Sigmoid colon (tissue), 7 donors: ENCODE measurements around the gene ATP6V1C2. TPM values are rescaled to one million over a fixed set of nuclear protein-coding genes. Genes with fewer than 3 reads are reported as not detected.

Source experiments
- DNase-seq: peaks from one replicate; pipeline ENCODE4 v3.0.0-alpha.2; 2019
- H3K27ac ChIP-seq, 4 donors: fragments of 200-600 bp; sonication (generic); one replicate each; pipeline ENCODE4 v1.5.1; 2016 to 2019; ENCODE audit warnings: mild to moderate bottlenecking in 1 of 4
- H3K27me3 ChIP-seq, 3 donors: fragments of 200-600 bp; sonication (generic); one replicate each; pipeline ENCODE4 v1.5.1; 2019; ENCODE audit warnings: mild to moderate bottlenecking in 1 of 3
- H3K36me3 ChIP-seq, 4 donors: fragments of 200-600 bp; sonication (generic); one replicate each; pipeline ENCODE4 v1.5.1; 2016 to 2019
- H3K4me1 ChIP-seq, 4 donors: fragments of 200-600 bp; sonication (generic); one replicate each; pipeline ENCODE4 v1.5.1; 2017 to 2019
- H3K4me3 ChIP-seq, 4 donors: fragments of 200-600 bp; sonication (generic); one replicate each; pipeline ENCODE4 v1.5.1; 2017 to 2019; ENCODE audit warnings: mild to moderate bottlenecking in 2 of 4, moderate library complexity in 1 of 4
- H3K9me3 ChIP-seq, 4 donors: fragments of 200-600 bp in 3 of 4; sonication (generic) in 3 of 4; one replicate each; pipeline versions ENCODE4 v1.5.1 to v1.6.1; 2013 to 2019
- CTCF ChIP-seq, 4 experiments: fragments of 450-650 bp in 3 of 4; fragments of 200-600 bp in 1 of 4; IDR thresholded peaks; one replicate each; pipeline ENCODE4 v1.5.1; 2016 to 2019; ENCODE audit warnings: antibody characterized with exemption in 4 of 4, mild to moderate bottlenecking in 3 of 4, moderate library complexity in 2 of 4
- EP300 ChIP-seq, 4 donors: sonication (generic); formaldehyde crosslinking; IDR thresholded peaks; one replicate each; pipeline ENCODE4 v1.6.1; 2017; ENCODE audit warnings: antibody characterized with exemption in 4 of 4
- POLR2A ChIP-seq, 2 donors: fragments of 450-650 bp; IDR thresholded peaks; one replicate each; pipeline ENCODE4 v1.6.1; 2016; ENCODE audit warnings: antibody characterized with exemption in 2 of 2, mild to moderate bottlenecking in 2 of 2, moderate library complexity in 2 of 2
- POLR2AphosphoS5 ChIP-seq, 4 donors: sonication (generic); formaldehyde crosslinking; IDR thresholded peaks; one replicate each; pipeline ENCODE4 v1.6.1; 2017; ENCODE audit warnings: antibody characterized with exemption in 4 of 4
- WGBS, 2 donors: extraction: QIAGEN DNeasy Blood & Tissue Kit; methylation state at CpG; one replicate each; pipeline ENCODE4 v1.1.7; 2013; 5-methylcytosine and 5-hydroxymethylcytosine counted together
- intact Hi-C: fragments of 100-400 bp; cut with DNase I; formaldehyde crosslinking; loops from one replicate; pipeline ENCODE4 v1.15.1; 2023
- polyA plus RNA-seq, 3 donors: library from polyadenylated mRNA; stranded (reverse); fragments of 200-250 nt; gene quantifications; one replicate each; pipeline ENCODE4 v1.2.3, GENCODE V29; 2013
- total RNA-seq, 4 donors: library from RNA; depleted of rRNA; stranded (reverse); fragments of >200 nt; gene quantifications; one replicate each; pipeline ENCODE4 v1.1.0, GENCODE V29; 2016
- donor health status: healthy with polysubstance abuse.
- donor health status: Bipolar disorder and iron deficiency.
- donor health status: healthy.

The ATP6V1C2 gene
- total and polyA plus RNA-seq, 7 donors: under 0.01 to 0.93 (median 0.39) TPM; not detected in 3

DNA sequence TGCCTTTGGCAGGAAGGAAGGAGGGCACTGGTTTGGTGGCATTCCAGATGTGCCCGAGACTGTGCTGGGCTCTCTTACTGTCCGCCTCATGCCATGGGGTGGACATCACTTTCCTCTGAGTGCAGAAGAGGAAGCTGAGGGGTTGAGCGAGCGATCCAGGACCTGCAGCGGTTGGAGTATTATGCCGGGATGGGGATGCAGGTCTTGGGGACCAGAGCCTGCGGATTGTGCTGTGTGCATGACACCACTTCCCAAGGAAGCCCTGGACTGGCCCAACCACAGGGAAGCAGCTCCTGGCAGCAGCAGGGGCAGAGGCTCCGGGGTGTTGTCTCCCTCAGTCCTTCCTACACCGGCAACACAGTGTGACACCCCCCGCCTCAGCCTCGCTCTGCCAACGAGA is 44.5 kb downstream of the ATP6V1C2 start:
- H3K27ac ChIP-seq: no peak overlapping the region
- no peak overlapping the region for H3K4me3 ChIP-seq
- no peaks in the 10 kb centered on the region for H3K9me3 ChIP-seq
- TF ChIP-seq EP300 (IDR thresholded peaks at IDR 0.05) (no peak), POLR2AphosphoS5 (IDR thresholded peaks at IDR 0.05) (no peak), POLR2A (IDR thresholded peaks at IDR 0.05) (no peak), CTCF (IDR thresholded peaks at IDR 0.05) (no peak)
- no peaks in the 10 kb centered on the region for H3K36me3 ChIP-seq
- intact Hi-C loops: no loop called here
- 93 to 94% methylated on average over 12 of the region's 12 CpGs for WGBS, 2 donors
- DNase-seq: peak; percentile 40
- no peaks in the 10 kb centered on the region for H3K4me1 ChIP-seq
- H3K27me3 ChIP-seq: no peaks in the 10 kb centered on the region

GRCh38 chr2:10768063-10768507 is 46.7 kb downstream of the ATP6V1C2 start:
- WGBS, 2 donors: 80 to 84% methylated on average over 16 of the region's 16 CpGs
- H3K9me3 ChIP-seq: no peaks in the 10 kb centered on the region
- no peak overlapping the region for H3K4me3 ChIP-seq
- no peaks in the 10 kb centered on the region for H3K4me1 ChIP-seq
- no peak overlapping the region for H3K27ac ChIP-seq
- peak; percentile 44 for DNase-seq
- H3K27me3 ChIP-seq: no peaks in the 10 kb centered on the region
- no peaks in the 10 kb centered on the region for H3K36me3 ChIP-seq
- intact Hi-C loops: no loop called here
- TF ChIP-seq POLR2A (IDR thresholded peaks at IDR 0.05) (no peak), EP300 (IDR thresholded peaks at IDR 0.05) (no peak), CTCF (IDR thresholded peaks at IDR 0.05) (no peak), POLR2AphosphoS5 (IDR thresholded peaks at IDR 0.05) (no peak)

DNA sequence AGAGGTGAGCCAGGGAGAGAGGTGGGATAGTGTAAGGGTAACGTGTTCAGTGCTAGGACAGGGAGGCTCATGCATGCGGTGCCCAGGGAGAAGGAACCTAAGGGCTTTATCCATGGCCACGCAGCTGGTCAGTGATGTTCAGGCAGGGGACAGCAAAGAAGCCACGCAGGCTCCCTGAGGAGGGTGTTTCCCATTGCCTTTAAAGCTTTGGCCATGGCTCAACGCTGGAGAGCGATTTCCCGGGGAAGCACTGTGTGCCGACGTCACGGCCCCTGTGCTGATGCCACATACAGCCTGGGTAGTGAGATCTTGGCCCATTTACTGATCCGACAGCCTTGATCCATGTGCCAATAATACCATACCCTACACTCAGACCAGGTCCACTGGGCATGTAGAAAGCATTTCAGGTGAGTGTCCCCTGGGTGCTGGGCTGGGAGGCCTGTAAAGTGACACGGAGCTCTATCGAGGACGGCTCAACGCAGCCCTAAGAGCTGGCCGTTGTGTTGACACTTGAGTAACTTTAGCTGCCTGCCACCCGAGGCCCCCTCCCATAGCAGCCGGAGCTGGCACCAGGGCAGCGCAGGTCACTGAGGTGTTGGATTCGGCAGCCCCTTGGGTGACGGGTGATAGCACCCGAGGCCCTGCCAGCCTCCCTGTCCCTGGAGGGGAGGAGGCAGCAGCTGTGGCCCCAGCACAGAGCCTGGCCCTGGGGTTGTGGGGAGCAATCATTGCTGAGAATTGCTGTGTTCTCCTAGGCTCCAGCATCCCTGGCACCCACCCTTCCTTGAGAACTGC is 49.7 kb downstream of the ATP6V1C2 start:
- 91 to 93% methylated on average over 22 of the region's 22 CpGs for WGBS, 2 donors
- Histone ChIP-seq H3K27ac (no peak overlapping the region), H3K9me3 (no peaks in the 10 kb centered on the region), H3K4me3 (no peak overlapping the region), H3K4me1 (no peaks in the 10 kb centered on the region), H3K36me3 (no peaks in the 10 kb centered on the region), H3K27me3 (no peaks in the 10 kb centered on the region)
- intact Hi-C loops: no loop called here
- TF ChIP-seq CTCF (IDR thresholded peaks at IDR 0.05) (no peak), POLR2A (IDR thresholded peaks at IDR 0.05) (no peak), EP300 (IDR thresholded peaks at IDR 0.05) (no peak), POLR2AphosphoS5 (IDR thresholded peaks at IDR 0.05) (no peak)
- DNase-seq: peak; percentile 58

DNA sequence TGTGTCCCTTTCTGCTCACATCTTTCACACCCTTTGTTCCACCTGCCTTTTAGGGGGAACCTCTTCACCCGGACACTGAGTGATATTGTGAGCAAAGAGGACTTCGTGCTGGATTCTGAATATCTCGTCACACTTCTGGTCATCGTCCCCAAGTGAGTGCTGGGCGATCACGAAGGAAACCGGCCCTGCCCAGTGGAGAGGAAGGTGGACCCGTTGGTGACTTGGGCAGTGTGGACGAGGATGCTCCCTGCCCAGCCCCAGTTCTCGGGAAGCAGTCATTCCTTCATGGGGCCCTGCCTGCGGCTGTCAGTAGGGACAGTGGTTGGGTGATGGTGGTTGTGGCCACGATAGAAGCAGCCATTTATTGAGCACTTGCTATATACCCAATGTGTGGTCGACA is 50.4 kb downstream of the ATP6V1C2 start:
- no peaks in the 10 kb centered on the region for H3K27me3 ChIP-seq
- TF ChIP-seq EP300 (IDR thresholded peaks at IDR 0.05) (no peak), CTCF (IDR thresholded peaks at IDR 0.05) (no peak), POLR2A (IDR thresholded peaks at IDR 0.05) (no peak), POLR2AphosphoS5 (IDR thresholded peaks at IDR 0.05) (no peak)
- H3K4me3 ChIP-seq: no peak overlapping the region
- no peaks in the 10 kb centered on the region for H3K36me3 ChIP-seq
- intact Hi-C loops: no loop called here
- no peak overlapping the region for H3K27ac ChIP-seq
- DNase-seq: no peak
- no peaks in the 10 kb centered on the region for H3K4me1 ChIP-seq
- no peaks in the 10 kb centered on the region for H3K9me3 ChIP-seq
- WGBS, 2 donors: 93 to 94% methylated on average over 13 of the region's 13 CpGs
